ENCODE data around the gene E2F8.

DNA sequence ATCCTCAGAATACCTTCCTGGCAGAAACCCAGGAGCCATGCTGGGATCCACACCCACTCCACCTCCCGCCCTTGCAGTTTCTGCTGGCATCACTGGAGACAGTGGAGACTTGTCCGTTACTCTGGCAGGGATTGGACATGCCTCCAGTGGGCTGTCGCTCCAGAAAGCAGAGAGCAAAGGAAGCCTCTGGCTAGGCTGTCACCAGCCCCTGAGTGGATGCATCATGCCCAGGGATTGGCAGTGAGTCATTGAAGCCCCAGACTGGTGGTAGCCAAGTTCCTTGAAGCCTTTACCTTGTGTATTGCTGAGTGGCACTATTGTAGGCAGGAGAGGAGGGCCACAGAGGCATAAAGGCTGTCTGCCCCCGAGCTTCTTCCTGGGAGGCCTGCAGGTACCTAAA, 34.8 kb upstream of the E2F8 start:
- TF ChIP-seq CTCF (IDR thresholded peaks at IDR 0.05) (no peak), POLR2AphosphoS5 (IDR thresholded peaks at IDR 0.05) (no peak), EP300 (IDR thresholded peaks at IDR 0.05) (no peak)

Measured in esophagus muscularis mucosa (tissue), 4 donors.